ENCODE data around the gene SREK1IP1.

The SREK1IP1 gene

GRCh38 chr5:64768358-64769312, at the start of gene SREK1IP1, which contains the start of gene CWC27:
SREK1IP1 (minus strand) TSS chr5:64768691; CDS start chr5:64768517, 174 bp downstream.
CWC27 (plus strand) TSS chr5:64768930; CDS start chr5:64769147, 217 bp downstream.
- peak; percentile 80 for DNase-seq

DNA sequence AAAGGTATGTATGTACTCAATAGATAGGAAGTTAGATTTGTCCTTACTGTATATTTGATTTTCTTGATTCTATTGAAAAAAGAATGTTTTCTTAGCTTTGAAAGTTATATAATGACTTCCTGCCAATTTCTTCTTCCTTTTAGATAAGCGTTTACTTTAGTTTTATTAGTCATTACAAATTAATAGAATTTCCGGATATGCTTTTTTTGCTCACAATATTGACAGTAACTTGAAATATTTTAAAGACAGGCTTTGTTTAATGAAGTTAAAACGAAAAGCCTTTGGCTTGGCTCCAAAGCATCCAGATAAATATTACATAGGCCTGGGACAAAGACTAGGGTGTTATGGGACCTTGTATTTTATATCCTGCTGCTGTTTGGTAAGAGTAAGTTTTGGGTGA, 49.8 kb upstream of the SREK1IP1 start:
- no peak for DNase-seq

GRCh38 chr5:64814073-64814472, 45.6 kb upstream of the SREK1IP1 start:
- DNase-seq: no peak

DNA sequence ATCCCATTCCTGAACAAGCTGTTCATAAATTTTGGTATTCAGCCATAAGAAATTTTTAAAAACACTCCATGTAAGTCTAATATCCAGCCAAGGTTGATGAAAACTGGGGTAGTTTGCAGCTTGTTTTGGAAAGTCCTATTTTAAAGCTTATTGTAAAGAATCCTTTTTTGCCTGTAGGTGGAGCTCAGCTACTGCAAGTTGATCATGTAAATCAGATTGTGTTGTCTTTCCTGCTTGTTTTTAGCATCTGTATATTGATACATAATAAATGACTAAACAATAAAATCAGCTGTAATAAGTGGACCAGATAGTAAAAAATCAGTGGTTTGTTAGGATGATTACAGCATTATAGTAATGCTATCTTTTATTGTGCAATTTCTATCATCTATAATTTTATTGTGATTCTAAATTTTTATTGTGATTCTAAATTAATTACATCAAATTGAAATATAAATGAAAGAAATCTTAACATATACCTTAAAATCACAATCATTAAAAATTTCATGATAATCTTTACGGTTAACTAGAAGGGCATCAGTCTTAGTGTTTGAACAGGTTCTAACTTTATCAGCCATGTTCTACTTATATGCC, 42.7 kb upstream of the SREK1IP1 start:
- no peak for DNase-seq

GRCh38 chr5:64807520-64807919, 39.0 kb upstream of the SREK1IP1 start:
- no peak for DNase-seq

DNA sequence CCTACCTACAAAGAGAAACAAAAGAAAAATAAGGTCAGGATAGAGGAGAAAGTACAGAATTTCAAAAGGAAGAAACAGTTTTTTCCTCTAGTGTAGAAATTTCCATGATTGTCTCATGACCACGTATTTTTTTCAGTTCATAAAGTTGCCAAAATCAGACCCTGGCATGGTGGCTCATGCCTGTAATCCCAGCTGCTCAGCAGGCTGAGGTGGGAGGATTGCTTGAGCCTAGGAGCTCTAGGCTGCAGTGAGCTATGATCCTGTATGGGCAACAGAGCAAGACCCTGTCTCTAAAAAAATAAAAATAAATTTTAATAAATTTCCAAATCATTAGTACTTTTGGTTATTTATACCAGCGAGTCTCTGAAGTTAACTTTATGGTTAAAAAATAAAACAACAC, 38.0 kb upstream of the SREK1IP1 start:
- no peak for DNase-seq

DNA sequence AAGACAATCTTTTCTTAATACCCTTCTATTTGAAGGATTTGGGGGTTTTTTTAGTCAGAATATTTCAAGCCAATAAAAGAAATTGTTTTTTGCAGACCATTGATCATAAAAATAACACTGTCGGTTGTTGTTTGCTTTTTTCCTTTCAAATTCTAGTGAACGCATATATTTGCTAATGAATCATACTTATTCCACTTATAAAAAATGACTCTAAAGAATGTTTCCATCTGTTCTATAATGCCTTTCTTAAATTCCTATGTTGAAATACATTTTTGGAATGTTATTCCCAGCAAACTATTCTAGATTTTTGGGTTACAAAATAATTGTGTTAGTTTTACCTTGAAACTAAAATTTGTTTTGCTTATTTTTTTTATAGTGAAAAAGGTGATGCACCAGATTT, 32.4 kb upstream of the SREK1IP1 start:
- DNase-seq: no peak

DNA sequence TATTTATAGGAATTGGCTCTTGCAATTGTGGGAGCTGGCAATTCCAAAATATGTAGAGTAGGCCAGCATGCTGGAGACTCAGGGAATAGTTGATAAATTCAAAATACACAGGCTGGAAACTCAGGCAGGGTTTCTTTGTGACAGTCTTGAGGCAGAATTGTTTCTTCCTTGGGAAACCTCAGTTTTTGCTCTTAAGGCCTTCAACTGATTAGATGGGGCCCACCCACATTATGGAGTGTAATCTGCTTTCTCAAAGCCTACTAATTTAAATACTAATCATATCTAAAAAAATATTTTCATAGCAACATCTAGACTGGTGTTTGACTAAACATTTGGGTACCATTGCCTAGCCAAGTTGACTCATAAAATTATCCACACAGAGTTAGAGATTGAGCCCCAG, 27.8 kb upstream of the SREK1IP1 start:
- DNase-seq: no peak

- no peak for DNase-seq
Observed at GRCh38 chr5:64794053-64794770, 25.7 kb upstream of the SREK1IP1 start.

GRCh38 chr5:64792469-64792868, 24.0 kb upstream of the SREK1IP1 start:
- no peak for DNase-seq

GRCh38 chr5:64790210-64790609, 21.7 kb upstream of the SREK1IP1 start:
- DNase-seq: no peak

- no peak for DNase-seq
Observed at GRCh38 chr5:64789457-64789856, 21.0 kb upstream of the SREK1IP1 start.

- DNase-seq: no peak
Observed at GRCh38 chr5:64788156-64788555, 19.7 kb upstream of the SREK1IP1 start.

- no peak for DNase-seq
Observed at GRCh38 chr5:64786372-64786771, 17.9 kb upstream of the SREK1IP1 start.

GRCh38 chr5:64784451-64785025, 16.0 kb upstream of the SREK1IP1 start:
- DNase-seq: peak; percentile 62

DNA sequence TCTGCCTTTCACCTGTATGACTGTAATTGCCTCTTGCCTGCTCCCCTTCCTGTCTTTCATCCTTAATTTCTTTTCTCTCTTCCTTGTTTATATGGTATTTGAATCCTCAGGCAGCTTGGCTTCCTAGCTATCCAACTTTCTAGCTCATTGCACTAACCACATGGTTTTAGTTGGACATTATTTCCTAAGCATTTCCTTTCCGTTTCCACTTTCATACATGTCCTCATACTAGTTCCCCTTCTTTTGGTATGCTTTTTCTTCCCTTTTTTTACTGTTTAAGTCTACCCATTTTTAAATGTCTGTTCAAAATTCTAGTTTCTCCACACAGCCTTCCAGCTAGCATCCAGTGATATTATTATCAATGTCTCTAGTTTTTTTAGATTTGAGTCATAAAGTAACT, 6.8 kb upstream of the SREK1IP1 start:
- no peak for DNase-seq

- DNase-seq: no peak
Observed at GRCh38 chr5:64773533-64773932, 5.0 kb upstream of the SREK1IP1 start.

- DNase-seq: no peak
Observed at GRCh38 chr5:64771736-64772135, 3.2 kb upstream of the SREK1IP1 start.

DNA sequence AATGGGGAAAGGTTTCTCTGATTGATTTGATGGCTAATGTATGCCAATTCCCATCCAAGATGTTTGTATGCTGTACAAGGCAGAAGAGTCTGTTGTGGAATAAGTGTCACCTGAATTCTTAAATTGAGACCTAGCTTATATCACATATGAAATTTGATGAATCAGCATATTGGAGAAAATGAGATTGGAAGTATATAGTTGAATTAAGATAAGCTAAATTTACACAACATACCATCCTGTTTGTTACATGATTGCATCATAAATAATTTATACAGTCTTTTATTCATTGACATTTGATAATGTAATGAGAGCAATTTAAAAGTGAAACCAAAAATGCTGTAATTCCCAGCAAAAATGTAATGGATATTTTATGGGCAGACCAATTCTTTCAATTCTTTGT, 1.4 kb upstream of the SREK1IP1 start:
- no peak for DNase-seq

- DNase-seq: no peak
Observed at GRCh38 chr5:64767959-64768357, 533 bp downstream of the SREK1IP1 start.

DNA sequence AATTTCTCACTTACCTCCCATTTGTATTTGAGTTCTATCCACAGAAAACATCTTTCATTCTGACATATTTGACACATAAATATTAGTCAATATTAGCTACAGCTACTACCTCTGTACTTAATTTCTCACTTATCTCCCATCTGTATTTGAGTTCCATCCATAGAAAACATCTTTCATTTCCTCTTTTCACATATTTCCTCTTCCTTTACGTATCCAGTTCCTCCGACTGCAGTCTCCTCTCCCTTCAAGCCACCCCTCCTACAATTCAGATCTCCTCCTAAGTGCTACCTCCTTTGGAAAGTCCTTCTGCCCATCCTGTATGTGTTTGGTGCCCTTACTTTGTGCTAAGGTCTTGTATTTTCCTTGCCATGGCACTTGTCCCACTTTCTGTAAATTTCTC, 1.6 kb downstream of the SREK1IP1 start:
- no peak for DNase-seq

DNA sequence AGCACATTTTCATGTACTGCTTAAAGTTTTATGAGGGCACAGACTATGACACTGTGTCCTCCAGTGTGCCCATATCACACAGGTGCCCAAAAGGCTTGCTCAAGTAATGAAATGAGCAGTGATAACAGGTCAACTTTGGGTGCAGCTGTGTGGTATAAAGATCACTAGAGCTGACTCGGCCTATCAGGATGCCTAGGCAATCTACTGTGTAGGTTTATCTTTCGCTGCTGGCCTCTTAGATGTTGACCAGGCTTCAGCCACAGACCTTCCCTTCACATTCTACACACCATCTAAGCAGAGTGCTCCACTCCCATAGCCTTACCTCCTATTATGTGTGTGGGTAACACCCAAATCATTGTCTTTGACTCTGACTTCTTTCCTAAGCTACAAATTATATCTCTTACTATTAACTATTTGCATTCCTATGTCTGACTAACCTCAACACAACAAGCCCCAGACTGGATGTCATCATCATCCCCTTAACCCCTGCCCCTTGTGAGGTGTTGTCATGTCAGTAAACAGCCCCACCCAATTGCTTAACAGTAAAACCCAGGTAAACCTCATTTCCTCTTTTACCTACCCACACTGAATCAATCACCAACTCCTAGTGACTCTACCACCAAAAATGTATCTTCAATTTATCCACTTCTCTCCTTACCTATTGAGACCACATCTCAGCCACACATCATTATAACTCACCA, 2.5 kb downstream of the SREK1IP1 start:
- DNase-seq: no peak

Data from CD4-positive, alpha-beta T cell treated with Interleukin-15 for 1 hour (primary cell).